Naive thymus-derived CD4-positive, alpha-beta T cell (primary cell): ENCODE data around the gene LIX1L. TPM values are rescaled to one million over a fixed set of nuclear protein-coding genes. Genes with fewer than 3 reads are reported as not detected.

Experiments used
- ATAC-seq: fragments of 150-1000 bp; cut with Tn5 transposase; 2 replicates; pipeline ENCODE4 v1.10.0; 2021; ENCODE audit warnings: mild to moderate bottlenecking, moderate library complexity
- CTCF ChIA-PET: fragments of 350-600 bp; sonication (Branson Sonifier 250); formaldehyde crosslinking; loops from one replicate; lab custom pipeline; 2021; ENCODE audit warnings: antibody characterized with exemption; lab: Charles Lee
- POLR2A ChIA-PET: fragments of 350-600 bp; sonication (Branson Sonifier 250); formaldehyde crosslinking; loops from one replicate; lab custom pipeline; 2021; ENCODE audit warnings: antibody characterized with exemption, inconsistent platforms; lab: Charles Lee
- DNase-seq, 9 donors: peaks; one replicate each; pipeline versions ENCODE4 v3.0.0 to v3.0.0-alpha.2; 2020 to 2022; ENCODE audit warnings: mixed read lengths in 1 of 9
- H3K27ac ChIP-seq: one replicate; pipeline ENCODE4 v1.7.0; 2013; ENCODE audit warnings: mild to moderate bottlenecking, low read depth, low read length, moderate library complexity
- H3K27me3 ChIP-seq, 2 donors: one replicate each; pipeline ENCODE4 v1.7.0; 2013; ENCODE audit warnings: low read length in 2 of 2, mild to moderate bottlenecking in 2 of 2, moderate library complexity in 2 of 2; ENCODE audit not compliant: control insufficient read depth in 2 of 2, insufficient read depth in 2 of 2
- H3K36me3 ChIP-seq, 3 experiments: 1 replicate in 2 of 3; 2 replicates in 1 of 3; pipeline ENCODE4 v1.7.0; 2013; ENCODE audit warnings: low read length in 3 of 3, mild to moderate bottlenecking in 3 of 3, moderate library complexity in 1 of 3; ENCODE audit not compliant: insufficient read depth in 3 of 3, control insufficient read depth in 2 of 3
- H3K4me1 ChIP-seq, 2 donors: one replicate each; pipeline ENCODE4 v1.7.0; 2013; ENCODE audit warnings: low read length in 2 of 2, mild to moderate bottlenecking in 2 of 2, moderate library complexity in 1 of 2; ENCODE audit not compliant: control insufficient read depth in 2 of 2, insufficient read depth in 2 of 2
- H3K4me3 ChIP-seq: 2 replicates; pipeline ENCODE4 v1.7.0; 2013; ENCODE audit warnings: mild to moderate bottlenecking, low read length
- H3K9me3 ChIP-seq, 3 experiments: 1 replicate in 2 of 3; 2 replicates in 1 of 3; pipeline ENCODE4 v1.7.0; 2013; ENCODE audit warnings: low read length in 3 of 3; ENCODE audit not compliant: control insufficient read depth in 2 of 3
- H3K27ac Mint-ChIP-seq, 9 donors: one replicate each; pipeline ENCODE4 v1.8.0; 2020 to 2022; ENCODE audit warnings: mixed read lengths in 9 of 9, mild to moderate bottlenecking in 8 of 9, moderate library complexity in 5 of 9, inconsistent platforms in 2 of 9
- H3K27me3 Mint-ChIP-seq, 5 donors: one replicate each; pipeline ENCODE4 v1.8.0; 2021 to 2022; ENCODE audit warnings: mixed read lengths in 5 of 5, mild to moderate bottlenecking in 1 of 5
- H3K36me3 Mint-ChIP-seq, 5 donors: one replicate each; pipeline ENCODE4 v1.8.0; 2020 to 2022; ENCODE audit warnings: mixed read lengths in 5 of 5, mild to moderate bottlenecking in 3 of 5, inconsistent platforms in 1 of 5
- H3K4me1 Mint-ChIP-seq, 7 donors: one replicate each; pipeline ENCODE4 v1.8.0; 2020 to 2022; ENCODE audit warnings: mixed read lengths in 7 of 7, mild to moderate bottlenecking in 3 of 7, inconsistent platforms in 1 of 7
- H3K4me3 Mint-ChIP-seq, 10 donors: one replicate each; pipeline ENCODE4 v1.8.0; 2020 to 2022; ENCODE audit warnings: mild to moderate bottlenecking in 10 of 10, mixed read lengths in 10 of 10, moderate library complexity in 6 of 10, inconsistent platforms in 2 of 10
- H3K9me3 Mint-ChIP-seq, 11 donors: one replicate each; pipeline ENCODE4 v1.8.0; 2020 to 2022; ENCODE audit warnings: mixed read lengths in 11 of 11, mild to moderate bottlenecking in 4 of 11, inconsistent platforms in 1 of 11, moderate library complexity in 1 of 11
- intact Hi-C, 2 donors: fragments of 100-400 bp; cut with micrococcal nuclease; formaldehyde crosslinking; loops; one replicate each; pipeline ENCODE4 v1.15.1; 2023
- polyA plus RNA-seq, 2 donors: library from polyadenylated mRNA; unstranded; fragments of 300-500 nt; fragmentation: Illumina TruSeq; gene quantifications; one replicate each; pipeline ENCODE4 v1.2.3, GENCODE V29; 2021
- total RNA-seq, 6 experiments: library from RNA in 5 of 6; stranded (reverse) in 5 of 6; gene quantifications; 1 replicate in 5 of 6; 2 replicates in 1 of 6; pipeline ENCODE4 v1.2.3 and lab custom pipeline; 2021 to 2026

The LIX1L gene
- total and polyA plus RNA-seq, 7 experiments from 2014 or later, result 29.3 to 59.2 (median 33.9) TPM

GRCh38 chr1:145974721-145975120, 16.9 kb upstream of the LIX1L start:
- DNase-seq (no peak), ATAC-seq (no peak)
- Histone ChIP-seq H3K4me1 (peaks cover 26 to 29% of the 10 kb centered on the region in 2 donors), H3K27ac (no peak overlapping the region), H3K9me3 (no peaks in the 10 kb centered on the region), H3K4me3 (no peak overlapping the region), H3K36me3 (peaks cover 0 to 6% (median 0%) of the 10 kb centered on the region in 3 experiments), H3K27me3 (no peaks in the 10 kb centered on the region)
- POLR2A ChIA-PET, result interaction anchor here (1.1 to 24.3 kb wide), 2 partner anchors 11 to 30 kb away, joined by 3 to 1779 read pairs; partner anchors contain the start of genes ANKRD34A, HJV and TXNIP
- no peaks in the 10 kb centered on the region for H3K9me3 Mint-ChIP-seq
- H3K36me3 Mint-ChIP-seq, result peaks cover 2 to 8% (median 6%) of the 10 kb centered on the region in 5 donors
- CTCF ChIA-PET, result no interaction called here
- peak overlapping the region in 6 of 9 donors; percentile 49 to 85 (median 70) for H3K27ac Mint-ChIP-seq
- no peaks in the 10 kb centered on the region for H3K27me3 Mint-ChIP-seq
- H3K4me1 Mint-ChIP-seq, result peaks cover 5 to 41% (median 31%) of the 10 kb centered on the region in 7 donors
- intact Hi-C loops, result loop anchor here in 1 of 2 donors (5.0 kb wide), 1 partner anchor 57 kb away; the partner anchor contains the start of gene PEX11B
- H3K4me3 Mint-ChIP-seq, result no peak overlapping the region

- Histone ChIP-seq H3K4me3 (no peak overlapping the region), H3K36me3 (peaks cover 0 to 6% (median 0%) of the 10 kb centered on the region in 3 experiments), H3K9me3 (no peaks in the 10 kb centered on the region), H3K27me3 (no peaks in the 10 kb centered on the region), H3K27ac (no peak overlapping the region), H3K4me1 (peaks cover 5 to 7% of the 10 kb centered on the region in 2 donors)
- Mint-ChIP-seq H3K4me1 (peaks cover 15 to 56% (median 43%) of the 10 kb centered on the region in 7 donors), H3K4me3 (peak overlapping the region in 1 of 10 donors; percentile 34), H3K27ac (peak overlapping the region in 3 of 9 donors; percentile 26 to 67 (median 55)), H3K36me3 (peaks cover 4 to 12% (median 10%) of the 10 kb centered on the region in 5 donors), H3K27me3 (no peaks in the 10 kb centered on the region), H3K9me3 (peaks cover 0 to 3% (median under 1%) of the 10 kb centered on the region in 11 donors)
- DNase-seq (no peak), ATAC-seq (no peak)
- ChIA-PET CTCF (interaction anchor here (0.7 to 1.6 kb wide), 3 partner anchors 9 to 126 kb away, joined by 3 to 8 read pairs (median 4); partner anchors contain the start of genes ANKRD34A and POLR3GL), POLR2A (interaction anchor here (0.5 to 2.0 kb wide), 8 partner anchors 8 to 1074 kb away, joined by 3 to 15 read pairs (median 4); partner anchors contain the start of genes ANKRD34A, POLR3GL and TXNIP)
- intact Hi-C loops, result no loop called here
These were observed 14.8 kb upstream of the LIX1L start for GRCh38 chr1:145972580-145972979.

GRCh38 chr1:145967288-145967687, 9.5 kb upstream of the LIX1L start:
- no peak overlapping the region for H3K27ac Mint-ChIP-seq
- H3K27ac ChIP-seq, result no peak overlapping the region
- intact Hi-C loops, result no loop called here
- no peaks in the 10 kb centered on the region for H3K27me3 Mint-ChIP-seq
- ChIA-PET CTCF (interaction anchor here (0.6 to 6.2 kb wide), 5 partner anchors 9 to 76 kb away, joined by 3 to 56 read pairs (median 3); partner anchors contain the start of genes LIX1L and RBM8A), POLR2A (interaction anchor here (0.6 to 8.0 kb wide), 10 partner anchors 9 to 98 kb away, joined by 3 to 164 read pairs (median 4); partner anchors contain the start of genes LIX1L and TXNIP)
- H3K27me3 ChIP-seq, result no peaks in the 10 kb centered on the region
- H3K4me1 ChIP-seq, result peaks cover 14 to 21% of the 10 kb centered on the region in 2 donors
- no peak overlapping the region for H3K4me3 ChIP-seq
- no peaks in the 10 kb centered on the region for H3K36me3 ChIP-seq
- ATAC-seq (no peak), DNase-seq (no peak)
- H3K4me1 Mint-ChIP-seq, result peaks cover 28 to 63% (median 53%) of the 10 kb centered on the region in 7 donors
- H3K9me3 ChIP-seq, result no peaks in the 10 kb centered on the region
- H3K4me3 Mint-ChIP-seq, result peak overlapping the region in 6 of 10 donors; percentile 29 to 58 (median 42)
- peaks cover 0 to 8% (median 3%) of the 10 kb centered on the region in 11 donors for H3K9me3 Mint-ChIP-seq
- H3K36me3 Mint-ChIP-seq, result peaks cover 0 to 13% (median 11%) of the 10 kb centered on the region in 5 donors

- intact Hi-C loops, result no loop called here
- Mint-ChIP-seq H3K36me3 (peaks cover 0 to 13% (median 11%) of the 10 kb centered on the region in 5 donors), H3K4me1 (peaks cover 32 to 57% (median 51%) of the 10 kb centered on the region in 7 donors), H3K27ac (peak overlapping the region; percentile 87 to 98 (median 92)), H3K9me3 (peaks cover 0 to 8% (median 3%) of the 10 kb centered on the region in 11 donors), H3K4me3 (peak overlapping the region; percentile 88 to 99 (median 96)), H3K27me3 (peaks cover 0 to 4% (median 0%) of the 10 kb centered on the region in 5 donors)
- DNase-seq (peak in 1 of 9 donors; percentile 18), ATAC-seq (no peak)
- no peaks in the 10 kb centered on the region for H3K36me3 ChIP-seq
- no peaks in the 10 kb centered on the region for H3K9me3 ChIP-seq
- peak overlapping the region; percentile 84 for H3K27ac ChIP-seq
- H3K4me1 ChIP-seq, result peaks cover 14 to 22% of the 10 kb centered on the region in 2 donors
- ChIA-PET CTCF (interaction anchor here (0.5 to 6.2 kb wide), 13 partner anchors 14 to 120 kb away, joined by 3 to 56 read pairs (median 4); partner anchors contain the start of genes NUDT17, PIAS3 and RBM8A), POLR2A (interaction anchor here (0.8 to 8.0 kb wide), 29 partner anchors 8 to 120 kb away, joined by 3 to 164 read pairs (median 7); partner anchors contain the start of genes NUDT17, PEX11B, PIAS3 and RBM8A)
- H3K4me3 ChIP-seq, result peak overlapping the region; percentile 87
- H3K27me3 ChIP-seq, result no peaks in the 10 kb centered on the region
These were observed 7.4 kb upstream of the LIX1L start for GRCh38 chr1:145965119-145965744.

- H3K9me3 Mint-ChIP-seq, result peaks cover 0 to 8% (median 3%) of the 10 kb centered on the region in 11 donors
- Histone ChIP-seq H3K9me3 (no peaks in the 10 kb centered on the region), H3K4me1 (peaks cover 14 to 29% of the 10 kb centered on the region in 2 donors), H3K27ac (peak within 1 kb of the TSS; percentile 84), H3K36me3 (no peaks in the 10 kb centered on the region), H3K4me3 (peak within 1 kb of the TSS; percentile 87), H3K27me3 (no peaks in the 10 kb centered on the region)
- peak; percentile 96 for ATAC-seq
- H3K4me1 Mint-ChIP-seq, result peaks cover 35 to 60% (median 54%) of the 10 kb centered on the region in 7 donors
- POLR2A ChIA-PET, result interaction anchor here (0.6 to 8.0 kb wide), 32 partner anchors 8 to 140 kb away, joined by 3 to 164 read pairs (median 6); partner anchors contain the start of genes NUDT17, PEX11B, PIAS3 and POLR3C
- H3K27me3 Mint-ChIP-seq, result peaks cover 0 to 4% (median 0%) of the 10 kb centered on the region in 5 donors
- intact Hi-C loops, result loop anchor here in 1 of 2 donors (1.0 to 5.0 kb wide), 5 partner anchors 8 to 46 kb away; partner anchors contain the start of genes PEX11B, RBM8A and TXNIP
- peaks cover 0 to 12% (median 10%) of the 10 kb centered on the region in 5 donors for H3K36me3 Mint-ChIP-seq
- H3K4me3 Mint-ChIP-seq, result peak within 1 kb of the TSS; percentile 88 to 99 (median 96)
- peak; percentile 71 to 94 (median 89) for DNase-seq
- CTCF ChIA-PET, result interaction anchor here (0.6 to 6.2 kb wide), 14 partner anchors 9 to 140 kb away, joined by 3 to 56 read pairs (median 4); partner anchors contain the start of genes NUDT17, POLR3C and RBM8A
- H3K27ac Mint-ChIP-seq, result peak within 1 kb of the TSS; percentile 87 to 98 (median 92)
These were observed 6.7 kb upstream of the LIX1L start, which contains the start of the genes ANKRD34A and POLR3GL for GRCh38 chr1:145964328-145965118. Gene ANKRD34A (minus strand): TSS chr1:145964575. CDS start chr1:145961759, 2,816 bp downstream. Gene POLR3GL (plus strand): TSS chr1:145964690. CDS start chr1:145974866, 10,176 bp downstream.
